HG02763 (cell line): ENCODE results near the gene SMG9.
"Not testable (repeated sequence)": the region's sequence is repeated elsewhere in the genome, so short reads cannot be mapped to it uniquely, and the experiment has no call there.

Experiments
- ATAC-seq: cut with Tn5 transposase; IDR thresholded peaks from one replicate; pipeline ENCODE4 v1.9.1; 2021; ENCODE audit warnings: mild to moderate bottlenecking, moderate library complexity; ENCODE audit not compliant: unreplicated experiment

SMG9 gene

DNA sequence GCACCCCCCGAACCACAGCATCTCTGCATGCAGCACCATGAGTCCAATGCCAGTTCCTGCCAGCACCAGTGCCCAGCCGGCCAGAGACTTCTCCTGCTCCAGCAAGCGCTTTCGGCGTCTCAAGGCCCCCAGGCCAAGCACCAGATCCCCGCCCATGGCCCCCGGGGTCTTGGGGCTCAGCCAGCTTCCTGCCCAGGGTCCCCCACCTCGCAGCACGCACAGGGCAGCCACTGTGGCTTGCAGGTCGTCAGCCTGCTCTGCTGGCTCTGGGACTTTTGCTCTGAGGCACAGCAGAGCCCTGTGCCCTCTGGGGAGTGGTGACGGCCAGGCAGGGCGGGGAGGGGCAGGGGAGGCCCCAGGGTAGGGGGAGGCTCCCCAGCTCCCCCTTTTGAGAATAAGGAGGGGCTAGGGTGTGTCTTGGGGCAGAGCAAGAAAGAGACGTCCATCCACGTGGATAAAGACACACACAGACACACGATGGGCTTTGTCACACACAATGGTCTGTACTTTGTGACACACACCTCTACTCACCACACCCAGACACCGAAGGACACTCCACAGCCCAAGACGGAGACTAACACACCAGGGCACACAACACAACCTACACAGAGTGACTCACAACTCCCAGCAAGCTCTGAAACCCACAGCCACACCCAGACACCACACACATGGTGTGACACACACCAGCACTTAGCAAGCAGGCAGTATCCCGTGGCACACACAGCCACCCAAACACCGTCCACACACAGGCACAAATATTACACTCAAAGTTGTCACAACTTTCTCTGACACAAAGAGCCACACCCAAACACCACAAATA lies 26.2 kb upstream of the SMG9 start, which contains the start of gene KCNN4:
TSS of gene KCNN4 (minus strand) at position 268 of the 820 bp plus-strand sequence. CDS start at position 156, 112 bp downstream.
- ATAC-seq, result peak; percentile 38

GRCh38 chr19:43779820-43780219 lies 25.1 kb upstream of the SMG9 start:
- no peak for ATAC-seq

GRCh38 chr19:43779147-43779819 lies 24.5 kb upstream of the SMG9 start:
- no peak for ATAC-seq

DNA sequence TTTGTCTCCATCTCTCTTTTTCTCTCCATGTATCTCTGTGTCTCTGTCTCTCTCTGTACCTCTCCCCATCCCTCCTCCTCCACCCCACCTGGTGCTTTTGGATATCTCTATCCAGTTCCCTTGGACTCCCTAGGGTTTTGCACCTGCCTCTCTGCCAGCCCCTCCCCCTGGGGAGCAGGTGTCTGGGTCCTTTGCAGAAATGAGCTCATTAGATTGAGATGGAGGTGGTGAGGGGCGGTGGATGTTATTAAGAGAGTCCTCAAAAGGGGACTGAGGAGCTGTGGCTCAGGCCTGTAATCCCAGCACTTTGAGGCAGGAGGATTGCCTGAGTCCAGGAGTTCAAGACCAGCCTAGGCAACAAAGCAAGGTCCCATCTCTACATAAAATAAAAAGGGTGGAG lies 23.9 kb upstream of the SMG9 start:
- no peak for ATAC-seq

DNA sequence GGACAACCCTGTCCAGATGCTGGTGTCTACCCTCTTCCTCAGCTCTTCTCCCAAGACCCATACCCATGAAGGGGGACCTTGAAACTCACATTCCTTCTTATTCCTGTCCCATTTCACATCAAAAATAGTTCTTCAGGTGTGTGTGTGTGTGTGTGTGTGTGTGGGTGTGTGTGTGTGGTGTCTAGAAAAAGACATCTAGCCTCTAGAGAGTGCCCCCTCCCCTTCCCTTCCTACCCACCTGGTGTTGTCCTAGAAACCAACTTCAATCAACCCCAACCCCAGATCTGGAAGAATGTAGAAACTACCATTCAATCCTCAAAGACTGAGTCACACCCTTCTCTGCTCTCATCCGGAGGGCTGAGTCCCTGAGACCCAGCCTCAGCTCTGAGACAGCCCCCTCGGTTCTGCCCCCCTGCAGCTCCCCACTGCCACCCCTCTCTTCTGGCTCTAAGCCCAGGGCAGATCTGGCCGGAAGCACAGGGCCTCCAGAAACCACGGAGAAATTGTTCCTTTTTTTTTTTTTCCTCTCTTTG lies 22.5 kb upstream of the SMG9 start:
- no peak for ATAC-seq

DNA sequence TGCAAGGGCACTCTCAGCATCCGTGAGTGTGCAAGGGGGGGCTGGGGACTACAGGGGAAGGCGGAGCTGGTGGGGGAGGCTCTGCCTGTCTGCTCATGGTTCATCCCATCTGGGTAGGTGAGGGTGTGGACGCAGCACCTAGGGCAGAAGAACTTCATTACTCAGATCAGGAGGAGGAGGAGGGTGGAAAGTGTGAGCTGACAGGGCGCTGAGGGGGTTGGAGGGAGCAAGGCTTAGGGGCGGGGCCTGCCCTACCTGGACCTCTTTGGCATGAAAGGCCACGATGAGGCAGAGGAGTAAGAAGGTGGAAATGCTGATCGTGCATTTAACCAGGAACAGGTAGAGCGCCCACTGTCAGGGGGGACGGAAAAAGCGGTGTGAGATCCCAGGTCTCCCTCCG lies 21.5 kb upstream of the SMG9 start:
- ATAC-seq, result no peak

DNA sequence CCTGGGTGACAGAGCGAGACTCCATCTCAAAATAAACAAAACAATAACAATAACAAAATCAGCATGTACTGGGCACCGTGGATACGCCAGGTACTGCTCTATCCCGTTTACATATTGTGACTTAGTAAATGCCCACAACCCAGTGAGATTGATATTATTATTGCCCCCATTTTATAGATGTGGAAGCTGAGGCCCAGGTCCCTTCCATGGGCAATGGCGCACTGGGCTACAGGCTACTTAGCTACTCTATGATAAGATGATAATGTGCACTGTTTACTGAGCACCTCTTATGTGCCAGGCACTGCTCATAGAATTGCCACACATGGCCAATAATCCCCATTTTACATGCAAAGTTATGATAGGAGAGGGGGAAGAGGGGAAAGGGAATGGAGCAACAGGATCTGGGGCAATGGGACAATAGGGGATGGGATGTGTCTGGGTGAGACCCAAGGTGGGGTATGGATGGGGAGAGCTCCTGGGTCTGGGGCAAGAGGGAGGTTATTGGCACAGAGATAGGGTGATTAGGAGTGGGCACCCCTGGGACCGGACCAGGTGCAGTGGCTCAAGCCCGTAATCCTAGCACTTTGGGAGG lies 20.6 kb upstream of the SMG9 start:
- ATAC-seq, result no peak

GRCh38 chr19:43774940-43775258 lies 20.1 kb upstream of the SMG9 start:
- not testable (repeated sequence) for ATAC-seq

DNA sequence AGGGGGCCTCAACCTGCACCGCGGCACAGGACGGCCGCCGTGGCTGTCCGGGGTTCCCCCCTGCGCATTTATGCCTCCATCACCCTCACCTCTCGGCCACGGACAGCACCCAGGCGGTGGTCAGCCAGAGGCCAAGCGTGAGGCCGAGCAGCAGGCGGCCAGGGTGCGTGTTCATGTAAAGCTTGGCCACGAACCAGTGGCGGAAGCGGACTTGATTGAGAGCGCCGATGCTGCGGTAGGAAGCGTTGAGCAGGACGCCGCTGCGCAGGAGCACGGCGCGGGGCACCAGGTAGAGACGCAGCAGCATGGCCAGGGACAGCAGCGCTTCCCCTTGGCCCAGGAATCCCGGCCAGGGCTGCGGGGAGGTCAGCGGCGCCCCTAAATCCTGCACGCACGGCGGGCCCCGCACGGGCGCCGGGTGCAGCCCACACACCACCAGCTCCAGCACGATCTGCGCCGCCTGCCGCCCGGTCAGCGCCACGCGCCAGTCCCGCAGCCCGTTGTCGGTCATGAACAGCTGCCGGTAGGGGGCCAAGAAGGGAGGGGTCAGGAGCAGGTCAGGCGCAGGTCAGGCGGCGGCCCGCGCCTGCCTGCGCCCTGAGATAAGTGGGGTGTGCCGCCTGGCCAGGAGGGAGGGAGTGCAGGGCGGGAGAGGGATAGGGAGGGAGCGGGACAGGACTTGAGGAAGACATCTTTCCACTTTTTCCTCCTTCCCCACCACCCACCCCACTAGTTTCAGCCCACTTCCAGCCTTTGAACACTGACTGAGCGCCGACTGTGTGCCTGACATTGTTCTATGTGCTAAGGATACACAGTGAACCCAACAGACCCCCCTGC lies 19.6 kb upstream of the SMG9 start:
- ATAC-seq, result no peak

GRCh38 chr19:43773725-43774102 lies 19.0 kb upstream of the SMG9 start:
- no peak for ATAC-seq

DNA sequence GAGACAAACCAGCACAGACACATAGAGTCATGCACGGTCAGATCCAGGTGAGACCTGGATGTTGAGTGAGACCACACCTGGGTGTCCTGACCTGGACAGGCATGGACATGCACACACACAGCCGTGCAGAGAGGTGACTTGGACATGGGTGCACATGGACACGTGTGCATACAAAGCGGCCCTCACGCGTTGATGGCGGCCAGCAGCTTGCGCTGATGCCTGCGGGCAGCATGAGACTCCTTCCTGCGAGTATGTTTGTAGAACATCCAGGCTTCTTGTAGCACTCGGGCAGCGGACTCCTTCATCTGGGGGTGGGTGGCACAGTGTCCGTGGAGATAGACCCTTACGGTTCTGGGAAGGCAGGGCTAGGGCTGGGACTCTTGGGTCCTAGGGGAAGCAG lies 14.5 kb upstream of the SMG9 start:
- no peak for ATAC-seq

- ATAC-seq, result no peak
Observed at GRCh38 chr19:43768273-43769050, 13.7 kb upstream of the SMG9 start.

DNA sequence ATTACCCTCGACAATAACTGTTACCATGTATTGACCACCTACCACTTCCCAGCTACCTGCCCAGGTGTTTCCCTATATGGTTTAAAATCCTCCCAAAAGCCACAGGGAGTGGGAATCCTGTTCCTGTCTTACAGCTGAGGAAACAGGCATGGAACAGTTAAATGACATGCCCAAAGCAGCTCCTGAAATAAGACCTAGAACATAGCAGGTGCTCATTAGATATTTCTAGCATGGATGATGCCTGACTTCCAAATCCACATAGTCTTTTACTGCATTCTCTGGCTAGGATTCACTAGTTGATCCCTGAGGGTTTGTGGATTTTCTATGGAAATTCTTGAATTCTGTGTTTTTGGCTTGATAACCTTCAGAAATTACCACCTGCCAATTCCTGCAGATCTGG lies 13.1 kb upstream of the SMG9 start:
- no peak for ATAC-seq

GRCh38 chr19:43767316-43767715 lies 12.6 kb upstream of the SMG9 start:
- no peak for ATAC-seq

GRCh38 chr19:43766755-43767043 lies 11.9 kb upstream of the SMG9 start:
- ATAC-seq, result no peak

GRCh38 chr19:43765109-43765876 lies 10.5 kb upstream of the SMG9 start:
- ATAC-seq, result peak; percentile 56

GRCh38 chr19:43764684-43765083 lies 9.9 kb upstream of the SMG9 start:
- ATAC-seq, result not testable (repeated sequence)

DNA sequence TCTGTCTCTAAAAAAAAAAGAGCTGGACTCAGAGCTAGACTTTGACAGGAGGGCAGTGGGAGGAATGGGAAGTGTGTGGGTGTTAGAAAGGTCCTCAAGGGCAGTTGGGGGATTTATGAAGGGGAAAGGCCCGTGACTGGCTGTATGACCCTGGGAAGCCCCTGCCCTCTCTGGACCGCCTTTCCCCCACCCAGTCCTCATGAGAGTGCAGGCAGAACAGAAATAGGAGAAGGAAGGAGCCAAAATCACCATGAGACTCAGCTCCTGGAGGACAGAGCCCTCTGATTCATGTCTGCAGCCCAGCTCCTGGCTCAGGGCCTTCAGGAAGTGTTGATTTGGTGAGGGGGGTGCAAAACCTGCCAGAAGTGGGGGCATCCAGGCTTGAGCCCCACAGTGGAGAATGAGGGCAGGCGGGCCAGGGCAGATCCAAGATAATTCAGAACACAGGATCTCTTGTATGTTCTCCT lies 8.7 kb upstream of the SMG9 start:
- ATAC-seq, result no peak

DNA sequence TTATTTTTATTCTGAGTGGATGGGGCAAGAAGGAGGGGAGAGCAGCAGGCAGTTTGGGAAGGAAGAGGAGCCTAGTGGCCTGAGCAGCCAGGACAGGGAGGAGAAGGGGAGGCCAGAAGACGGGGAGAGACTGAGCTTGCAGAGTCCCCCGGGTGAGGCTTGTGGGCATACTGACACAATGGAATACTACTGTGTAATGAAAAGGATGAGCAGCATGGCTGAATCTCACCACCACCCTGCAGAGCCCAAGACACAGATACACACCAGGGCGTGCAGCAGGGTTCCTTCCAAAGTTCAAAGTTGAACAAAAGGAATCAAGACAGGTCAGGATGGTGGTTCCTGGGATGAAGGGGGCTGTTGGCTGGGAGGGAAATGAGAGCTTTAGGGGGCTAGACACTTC lies 8.1 kb upstream of the SMG9 start:
- no peak for ATAC-seq

GRCh38 chr19:43760941-43761340 lies 6.2 kb upstream of the SMG9 start:
- no peak for ATAC-seq
